ENCODE measurements around the gene NR2F1-AS1. TPM values are rescaled to one million over a fixed set of nuclear protein-coding genes. Genes with fewer than 3 reads are reported as not detected.

The NR2F1-AS1 gene
- total RNA-seq, 2 donors from 2014 or later, result 11.9 to 12.4 TPM

- 42% methylated on average over 1 of the region's 1 CpG for WGBS
Observed at GRCh38 chr5:93503598-93504067, 77.4 kb downstream of the NR2F1-AS1 start.

GRCh38 chr5:93497096-93497495 is 83.9 kb downstream of the NR2F1-AS1 start:
- Histone ChIP-seq H3K4me3 (no peak overlapping the region), H3K36me3 (no peaks in the 10 kb centered on the region), H3K9me3 (no peaks in the 10 kb centered on the region), H3K27me3 (replicated peaks; ENCODE audit: insufficient read depth) (no peaks in the 10 kb centered on the region), H3K4me1 (replicated peaks) (no peaks in the 10 kb centered on the region), H3K27ac (no peak overlapping the region)
- intact Hi-C loops (cut with DNase I), result no loop called here
- DNase-seq (ENCODE audit: low spot score), result no peak
- 88% methylated on average over 4 of the region's 4 CpGs for WGBS
- TF ChIP-seq CTCF (IDR thresholded peaks at IDR 0.05), result no peak
- TF ChIP-seq POLR2AphosphoS5 (IDR thresholded peaks at IDR 0.05), result no peak
- no peak for TF ChIP-seq POLR2A (IDR thresholded peaks at IDR 0.05)

More at GRCh38 chr5:93503598-93504067, 77.4 kb downstream of the NR2F1-AS1 start:
- H3K4me1 ChIP-seq (replicated peaks), result no peaks in the 10 kb centered on the region
- TF ChIP-seq POLR2AphosphoS5 (IDR thresholded peaks at IDR 0.05), result no peak
- no peak for TF ChIP-seq POLR2A (IDR thresholded peaks at IDR 0.05)
- TF ChIP-seq CTCF (IDR thresholded peaks at IDR 0.05), result no peak
- H3K27me3 ChIP-seq (replicated peaks; ENCODE audit: insufficient read depth), result no peaks in the 10 kb centered on the region
- H3K9me3 ChIP-seq, result no peaks in the 10 kb centered on the region
- H3K4me3 ChIP-seq, result no peak overlapping the region
- H3K27ac ChIP-seq, result no peak overlapping the region
- H3K36me3 ChIP-seq, result no peaks in the 10 kb centered on the region
- DNase-seq (ENCODE audit: low spot score), result no peak
- intact Hi-C loops (cut with DNase I), result no loop called here

GRCh38 chr5:93479982-93480509 is 101.0 kb downstream of the NR2F1-AS1 start:
- Histone ChIP-seq H3K9me3 (no peaks in the 10 kb centered on the region), H3K27ac (no peak overlapping the region), H3K4me1 (replicated peaks) (no peaks in the 10 kb centered on the region), H3K36me3 (no peaks in the 10 kb centered on the region), H3K27me3 (replicated peaks; ENCODE audit: insufficient read depth) (no peaks in the 10 kb centered on the region), H3K4me3 (no peak overlapping the region)
- intact Hi-C loops (cut with DNase I), result no loop called here
- no peak for DNase-seq (ENCODE audit: low spot score)
- TF ChIP-seq POLR2A (IDR thresholded peaks at IDR 0.05), result no peak
- no peak for TF ChIP-seq CTCF (IDR thresholded peaks at IDR 0.05)
- TF ChIP-seq POLR2AphosphoS5 (IDR thresholded peaks at IDR 0.05), result no peak

- no peaks in the 10 kb centered on the region for H3K9me3 ChIP-seq
- H3K27me3 ChIP-seq (replicated peaks; ENCODE audit: insufficient read depth), result no peaks in the 10 kb centered on the region
- H3K36me3 ChIP-seq, result no peaks in the 10 kb centered on the region
- no peaks in the 10 kb centered on the region for H3K4me1 ChIP-seq (replicated peaks)
- H3K4me3 ChIP-seq, result no peak overlapping the region
- no peak for TF ChIP-seq CTCF (IDR thresholded peaks at IDR 0.05)
- TF ChIP-seq POLR2A (IDR thresholded peaks at IDR 0.05), result no peak
- no peak for TF ChIP-seq POLR2AphosphoS5 (IDR thresholded peaks at IDR 0.05)
- intact Hi-C loops (cut with DNase I), result no loop called here
- H3K27ac ChIP-seq, result no peak overlapping the region
- no peak for DNase-seq (ENCODE audit: low spot score)
Observed at GRCh38 chr5:93477816-93478215, 103.2 kb downstream of the NR2F1-AS1 start.

GRCh38 chr5:93476251-93476742 is 104.7 kb downstream of the NR2F1-AS1 start:
- Histone ChIP-seq H3K36me3 (no peaks in the 10 kb centered on the region), H3K9me3 (no peaks in the 10 kb centered on the region), H3K27me3 (replicated peaks; ENCODE audit: insufficient read depth) (no peaks in the 10 kb centered on the region), H3K4me1 (replicated peaks) (no peaks in the 10 kb centered on the region), H3K4me3 (no peak overlapping the region), H3K27ac (no peak overlapping the region)
- TF ChIP-seq POLR2A (IDR thresholded peaks at IDR 0.05), result no peak
- no peak for TF ChIP-seq POLR2AphosphoS5 (IDR thresholded peaks at IDR 0.05)
- 57% methylated on average over 2 of the region's 2 CpGs for WGBS
- DNase-seq (ENCODE audit: low spot score), result no peak
- intact Hi-C loops (cut with DNase I), result no loop called here

Measured in prostate gland (tissue), 2 donors.